GM18526 (cell line): ENCODE data around the gene SCN2B.

Experiments used
- POLR2A ChIP-seq: IDR thresholded peaks from 3 replicates; pipeline ENCODE4 v1.6.1; 2011; ENCODE audit not compliant: insufficient read length; ENCODE audit errors: extremely low read depth

Gene SCN2B

DNA sequence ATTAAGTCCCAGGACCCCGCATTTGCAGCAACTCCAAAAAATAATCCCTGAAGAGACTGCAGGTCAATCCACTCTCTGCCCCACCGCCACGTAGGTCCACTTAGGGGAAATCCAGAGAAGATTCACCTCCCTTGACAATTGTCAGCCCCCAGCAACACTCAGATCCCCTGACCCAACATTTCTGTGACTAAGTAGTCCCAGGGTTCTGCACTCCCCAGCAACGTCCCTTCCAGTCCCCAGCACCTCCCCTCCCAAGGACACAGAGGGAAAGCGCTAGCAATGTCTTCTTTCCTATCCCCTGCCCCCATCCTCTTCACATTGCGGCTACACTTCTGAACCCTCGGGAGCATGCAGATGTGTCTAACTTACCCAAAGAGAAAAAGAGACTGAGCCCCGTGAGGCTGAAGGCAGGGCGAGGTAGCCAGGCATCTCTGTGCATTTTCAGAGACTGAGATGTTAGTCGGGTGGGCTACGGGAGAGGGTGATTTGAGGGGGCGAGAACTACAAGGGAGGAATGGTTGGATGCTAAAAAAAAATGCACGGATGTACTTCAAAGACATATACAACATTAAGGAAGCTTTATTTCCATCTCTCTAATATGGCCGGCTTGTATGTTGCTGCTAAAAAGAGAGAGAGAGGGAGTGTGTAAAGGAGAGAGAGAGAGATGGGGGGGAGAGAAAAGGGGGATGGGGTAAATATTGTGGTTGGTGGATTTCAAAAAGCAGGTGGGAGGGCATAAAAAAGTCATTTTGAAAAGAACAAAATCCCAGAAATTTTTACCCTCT is at the start of gene SCN2B:
SCN2B (minus strand) TSS at position 647 of the 785 bp plus-strand sequence; CDS start at position 439, 208 bp downstream.
- no peak for TF ChIP-seq POLR2A

DNA sequence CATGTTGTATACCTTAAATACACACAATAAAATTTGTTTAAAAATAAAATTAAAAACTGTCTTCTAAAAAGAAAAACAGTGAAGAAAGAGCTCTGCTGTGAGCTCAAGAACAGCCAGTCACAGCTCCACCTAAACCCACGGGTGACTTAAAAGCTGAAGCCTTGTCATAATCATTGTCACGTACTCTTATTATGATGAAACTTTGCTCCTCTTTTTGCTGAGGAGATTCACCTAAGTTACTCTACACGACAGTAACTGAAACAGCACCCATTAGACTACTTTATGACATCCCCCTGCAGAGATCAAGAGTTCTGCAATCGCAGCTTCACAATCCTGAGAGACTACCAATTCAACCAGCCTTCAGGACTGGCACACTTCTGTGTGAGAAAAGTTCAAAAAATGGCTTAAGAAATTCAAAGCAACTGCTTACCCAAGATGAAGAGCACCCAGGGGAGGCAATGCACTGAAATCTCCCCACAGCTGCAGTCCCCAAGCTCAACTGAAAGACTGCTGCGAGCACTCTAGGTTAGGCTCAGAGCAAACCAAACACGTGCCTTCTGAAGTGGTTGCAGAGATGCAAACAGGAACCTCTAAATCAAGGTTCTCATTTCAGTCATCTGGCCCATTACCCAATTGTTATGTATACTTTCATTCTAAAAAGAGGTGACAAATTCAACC is 48.2 kb upstream of the SCN2B start, which contains the start of gene JAML:
JAML (minus strand) TSS at position 501 of the 678 bp plus-strand sequence. CDS start 10,145 bp downstream, outside the sequence.
- no peak for TF ChIP-seq POLR2A

DNA sequence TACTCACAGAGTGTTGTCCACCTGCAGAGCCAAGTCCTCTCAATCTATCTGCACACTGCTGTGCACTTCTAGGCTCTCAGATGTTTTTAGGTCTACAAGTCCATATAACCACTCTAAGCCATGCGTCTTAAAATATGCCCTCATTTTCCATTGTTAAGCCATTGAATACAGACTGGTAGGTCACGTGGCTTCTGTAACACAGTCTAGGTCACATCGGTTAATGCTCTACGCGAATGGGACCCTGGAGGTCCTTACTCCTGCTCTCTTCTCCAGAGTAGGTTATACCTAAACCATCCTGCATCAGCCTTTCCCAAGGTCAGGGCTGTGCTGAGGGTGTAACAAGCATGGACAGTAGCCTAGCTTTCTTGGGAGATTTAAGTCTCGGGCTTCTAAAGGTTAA is 47.6 kb upstream of the SCN2B start:
- no peak for TF ChIP-seq POLR2A

GRCh38 chr11:118223570-118223969 is 47.1 kb upstream of the SCN2B start:
- TF ChIP-seq POLR2A, result no peak

DNA sequence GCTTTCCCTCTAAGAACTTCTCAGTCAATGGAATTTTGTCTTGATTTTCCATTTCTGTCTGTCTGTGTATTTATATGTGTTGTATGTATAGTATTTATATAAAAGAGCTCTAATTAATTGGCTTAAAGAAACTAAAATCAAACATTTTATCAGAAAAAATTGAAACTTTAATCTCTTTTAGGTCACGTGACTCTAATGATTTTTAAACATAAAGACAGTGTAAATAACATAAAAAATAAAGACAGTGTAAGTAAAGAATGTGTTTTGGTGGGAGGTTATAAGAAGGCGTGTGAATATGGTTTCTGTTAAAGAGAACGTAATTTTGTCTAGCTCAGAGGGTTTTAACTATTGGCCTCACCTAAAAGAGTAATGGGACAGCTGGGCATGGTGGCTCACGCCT is 46.0 kb upstream of the SCN2B start:
- no peak for TF ChIP-seq POLR2A

- no peak for TF ChIP-seq POLR2A
Measured at GRCh38 chr11:118221419-118221818, 45.0 kb upstream of the SCN2B start.

- no peak for TF ChIP-seq POLR2A
Measured at GRCh38 chr11:118219732-118220131, 43.3 kb upstream of the SCN2B start.

GRCh38 chr11:118219244-118219643 is 42.8 kb upstream of the SCN2B start:
- TF ChIP-seq POLR2A, result no peak

DNA sequence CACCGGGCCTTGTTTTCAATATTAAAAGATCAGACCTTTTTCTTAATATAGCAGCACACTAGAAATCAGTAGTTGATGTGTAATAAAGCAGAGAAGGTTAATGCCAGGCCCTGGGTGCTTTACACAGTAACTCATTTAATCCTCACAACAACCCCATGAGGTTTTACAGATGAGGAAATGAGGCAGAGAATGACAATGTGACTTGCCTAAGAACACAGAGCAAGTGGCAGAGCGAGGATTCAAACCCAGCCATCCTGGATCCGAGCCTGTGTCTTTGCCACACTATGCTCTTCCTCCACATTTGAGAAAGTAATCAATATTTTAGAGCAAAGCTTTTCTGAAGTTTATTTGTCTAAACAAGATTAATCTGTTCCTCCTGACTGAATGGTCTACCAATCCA is 41.1 kb upstream of the SCN2B start:
- TF ChIP-seq POLR2A, result no peak

DNA sequence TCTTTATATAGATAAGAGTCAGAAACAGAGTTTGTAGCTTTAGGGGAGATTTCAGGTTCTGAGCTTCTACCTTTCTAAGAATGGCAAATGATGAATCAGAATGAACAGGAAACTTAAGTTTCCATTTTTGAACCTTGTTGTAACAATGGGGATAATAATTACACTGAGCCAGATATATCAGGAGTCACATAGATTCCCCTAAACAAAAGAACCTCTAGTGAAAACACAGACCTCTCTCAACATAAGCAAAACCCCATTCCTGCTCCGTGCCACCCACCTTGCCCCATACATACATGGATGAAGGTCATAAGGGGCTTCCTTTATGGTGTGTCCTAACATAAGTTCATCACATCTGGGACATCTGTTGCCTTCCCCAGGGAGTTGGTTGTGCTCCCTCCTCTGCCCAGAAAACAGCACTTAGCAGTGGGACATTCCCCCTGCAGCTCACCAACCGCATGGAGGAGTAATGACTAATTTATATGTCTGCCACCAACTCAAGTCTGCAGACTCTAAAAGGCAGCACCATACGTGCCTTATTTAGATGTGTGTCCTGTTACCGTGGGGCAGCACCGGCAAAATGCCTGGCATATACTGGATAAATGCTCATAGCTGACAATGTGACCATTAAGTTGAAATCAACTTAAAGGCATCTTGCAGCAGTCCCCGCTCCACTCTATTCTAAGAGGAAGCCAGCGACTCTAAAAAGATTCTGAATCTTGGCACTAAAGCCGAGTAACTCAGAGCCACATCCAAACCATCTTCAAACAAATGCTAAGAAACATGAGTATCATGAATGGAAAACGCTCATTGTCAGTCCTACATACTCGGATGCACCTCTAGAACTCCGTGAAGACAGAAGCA is 40.4 kb upstream of the SCN2B start:
- TF ChIP-seq POLR2A, result no peak

- no peak for TF ChIP-seq POLR2A
Measured at GRCh38 chr11:118215765-118216164, 39.3 kb upstream of the SCN2B start.

- no peak for TF ChIP-seq POLR2A
Measured at GRCh38 chr11:118215262-118215661, 38.8 kb upstream of the SCN2B start.

GRCh38 chr11:118214210-118214914 is 37.9 kb upstream of the SCN2B start:
- TF ChIP-seq POLR2A, result no peak

DNA sequence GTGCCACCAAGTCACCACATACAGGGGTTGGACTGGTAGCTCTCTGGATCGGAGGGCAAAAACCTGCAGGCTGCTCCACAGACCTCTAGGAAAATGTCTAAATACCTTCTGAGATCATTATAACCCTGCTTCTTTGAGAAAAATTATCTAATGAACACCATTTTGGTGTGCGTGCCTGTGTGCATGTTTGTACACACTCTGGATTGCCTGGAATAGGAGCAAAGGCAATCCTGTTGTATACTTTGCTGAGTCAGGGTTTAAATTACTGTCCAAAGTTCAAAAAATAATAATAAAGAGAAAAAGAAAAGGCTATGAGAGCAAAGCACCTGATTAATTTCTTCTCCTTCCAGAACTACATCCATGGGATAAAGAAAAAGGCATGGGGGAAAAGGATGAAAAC is 37.3 kb upstream of the SCN2B start:
- no peak for TF ChIP-seq POLR2A

DNA sequence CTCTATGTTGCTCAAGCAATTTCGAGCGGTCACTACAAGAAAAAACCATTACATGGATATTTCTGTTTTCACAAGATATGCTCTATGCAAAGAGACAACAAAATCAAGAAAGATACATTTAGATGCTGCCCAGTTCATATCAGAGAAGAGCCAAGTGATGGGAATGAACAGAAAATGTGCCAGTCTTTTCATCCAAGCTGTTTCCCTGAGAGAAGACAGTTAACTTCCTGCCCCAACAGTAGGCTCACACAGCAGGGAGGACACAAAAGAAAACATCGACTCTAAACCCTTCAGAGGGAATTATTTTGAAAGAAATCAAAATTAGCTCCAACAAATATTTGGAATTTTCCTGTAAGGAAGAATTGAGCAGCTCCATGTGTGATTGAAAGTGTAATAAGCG is 36.8 kb upstream of the SCN2B start:
- TF ChIP-seq POLR2A, result no peak
